Mesenchymal stem cell (in vitro differentiated cells and primary cell): Measurements from ENCODE around the gene VSTM2L.

ENCODE experiments used
- DNase-seq: peaks from one replicate; pipeline ENCODE4 v3.0.0-alpha.2; 2013
- H2AFZ ChIP-seq: one replicate; pipeline ENCODE4 v1.6.1; 2013; ENCODE audit warnings: low read depth, mild to moderate bottlenecking, control low read depth, inconsistent platforms, low read length, moderate library complexity
- H2AK5ac ChIP-seq: 2 replicates; pipeline ENCODE4 v1.6.1; 2013; ENCODE audit warnings: low read length, moderate library complexity, mild to moderate bottlenecking, inconsistent platforms; ENCODE audit not compliant: severe bottlenecking
- H2BK120ac ChIP-seq: one replicate; pipeline ENCODE4 v1.6.1; 2013; ENCODE audit warnings: low read depth, mild to moderate bottlenecking, inconsistent platforms, low read length, moderate library complexity
- H2BK12ac ChIP-seq, 2 experiments: one replicate each; pipeline ENCODE4 v1.6.1; 2013; ENCODE audit warnings: inconsistent platforms in 2 of 2, low read length in 2 of 2, mild to moderate bottlenecking in 2 of 2, moderate library complexity in 2 of 2, control low read depth in 1 of 2
- H2BK15ac ChIP-seq: one replicate; pipeline ENCODE4 v1.6.1; 2013; ENCODE audit warnings: mild to moderate bottlenecking, low read depth, inconsistent platforms; ENCODE audit not compliant: poor library complexity, severe bottlenecking
- H2BK5ac ChIP-seq: 2 replicates; pipeline ENCODE4 v1.6.1; 2013; ENCODE audit warnings: low read depth, mild to moderate bottlenecking, low read length, control low read depth, inconsistent platforms; ENCODE audit not compliant: poor library complexity, severe bottlenecking
- H3K14ac ChIP-seq, 2 experiments: one replicate each; pipeline ENCODE4 v1.6.1; 2013; ENCODE audit warnings: inconsistent platforms in 2 of 2, low read length in 2 of 2, control low read depth in 1 of 2, mild to moderate bottlenecking in 1 of 2, moderate library complexity in 1 of 2
- H3K18ac ChIP-seq, 2 experiments: one replicate each; pipeline ENCODE4 v1.6.1; 2013; ENCODE audit warnings: inconsistent platforms in 2 of 2, low read length in 2 of 2, control low read depth in 1 of 2, low read depth in 1 of 2, mild to moderate bottlenecking in 1 of 2
- H3K23ac ChIP-seq, 2 experiments: one replicate each; pipeline ENCODE4 v1.6.1; 2013; ENCODE audit warnings: inconsistent platforms in 2 of 2, low read length in 2 of 2, mild to moderate bottlenecking in 2 of 2, moderate library complexity in 2 of 2, control low read depth in 1 of 2
- H3K27ac ChIP-seq: 2 replicates; pipeline ENCODE4 v1.5.1; 2013; ENCODE audit warnings: mild to moderate bottlenecking, moderate library complexity, low read length, control low read depth, inconsistent platforms; ENCODE audit not compliant: poor library complexity, severe bottlenecking
- H3K27me3 ChIP-seq, 2 experiments: 2 replicates each; pipeline versions ENCODE4 v1.6.1 to v1.7.0; 2013; ENCODE audit warnings: low read length in 2 of 2, mild to moderate bottlenecking in 2 of 2, moderate library complexity in 2 of 2, control low read depth in 1 of 2, inconsistent platforms in 1 of 2; ENCODE audit not compliant: control insufficient read depth in 1 of 2, insufficient read depth in 1 of 2
- H3K36me3 ChIP-seq, 2 experiments: 2 replicates each; pipeline versions ENCODE4 v1.6.1 to v1.7.0; 2013; ENCODE audit warnings: low read length in 2 of 2, control low read depth in 1 of 2, inconsistent platforms in 1 of 2, low read depth in 1 of 2, mild to moderate bottlenecking in 1 of 2; ENCODE audit not compliant: insufficient read depth in 2 of 2, control insufficient read depth in 1 of 2
- H3K4ac ChIP-seq, 2 experiments: one replicate each; pipeline ENCODE4 v1.6.1; 2013; ENCODE audit warnings: inconsistent platforms in 2 of 2, low read length in 2 of 2, mild to moderate bottlenecking in 2 of 2, moderate library complexity in 2 of 2, control low read depth in 1 of 2, low read depth in 1 of 2
- H3K4me1 ChIP-seq: 2 replicates; pipeline ENCODE4 v1.6.1; 2013; ENCODE audit warnings: low read depth, low read length, control low read depth; ENCODE audit not compliant: control insufficient read depth, insufficient read depth
- H3K4me2 ChIP-seq: 2 replicates; pipeline ENCODE4 v1.6.1; 2013; ENCODE audit warnings: low read length, mild to moderate bottlenecking, inconsistent platforms; ENCODE audit not compliant: poor library complexity, severe bottlenecking
- H3K4me3 ChIP-seq, 2 experiments: 2 replicates each; pipeline versions ENCODE4 v1.5.1 to v1.7.0; 2013; ENCODE audit warnings: low read length in 2 of 2, mild to moderate bottlenecking in 2 of 2, control low read depth in 1 of 2, low read depth in 1 of 2; ENCODE audit not compliant: insufficient read depth in 1 of 2
- H3K79me1 ChIP-seq: replicated peaks from 2 replicates; pipeline ENCODE4 v1.6.1; 2013; ENCODE audit warnings: mild to moderate bottlenecking, control low read depth, low read length, inconsistent platforms; ENCODE audit not compliant: poor library complexity, severe bottlenecking
- H3K9ac ChIP-seq: 2 replicates; pipeline ENCODE4 v1.7.0; 2013; ENCODE audit warnings: mild to moderate bottlenecking, low read length, moderate library complexity
- H3K9me3 ChIP-seq: 2 replicates; pipeline ENCODE4 v1.7.0; 2013; ENCODE audit warnings: mild to moderate bottlenecking, low read length; ENCODE audit not compliant: control insufficient read depth
- H4K8ac ChIP-seq: one replicate; pipeline ENCODE4 v1.6.1; 2013; ENCODE audit warnings: inconsistent platforms, mild to moderate bottlenecking, low read length, moderate library complexity
- H4K91ac ChIP-seq: one replicate; pipeline ENCODE4 v1.6.1; 2013; ENCODE audit warnings: mild to moderate bottlenecking, low read length, inconsistent platforms
- WGBS: methylation state at CpG from one replicate; pipeline ENCODE4 v1.1.7; 2013; ENCODE audit warnings: mixed read lengths; 5-methylcytosine and 5-hydroxymethylcytosine counted together

VSTM2L gene

DNA sequence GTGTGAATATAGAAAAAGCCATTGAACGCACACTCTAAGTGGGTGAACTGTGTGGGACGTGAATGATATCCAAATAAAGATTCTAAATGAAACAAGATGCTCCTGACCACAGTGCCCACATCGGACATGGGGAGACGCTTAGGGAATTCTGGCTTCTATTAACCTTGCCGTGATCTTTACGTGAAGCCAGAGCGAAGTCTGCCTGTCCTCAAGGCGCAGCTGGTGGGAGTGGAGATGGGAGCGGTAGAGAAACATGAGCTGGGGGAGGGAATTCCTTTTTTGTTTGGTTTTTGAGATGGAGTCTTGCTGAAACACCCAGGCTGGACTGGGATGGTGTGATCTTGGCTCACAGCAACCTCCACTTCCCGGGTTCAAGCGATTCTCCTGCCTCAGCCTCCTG lies 46.0 kb downstream of the VSTM2L start:
- Histone ChIP-seq H3K4ac (no peak overlapping the region), H3K27ac (no peak overlapping the region), H3K14ac (no peak overlapping the region), H3K4me1 (no peaks in the 10 kb centered on the region), H2BK5ac (no peak overlapping the region), H3K9me3 (peaks cover 17% of the 10 kb centered on the region), H4K91ac (no peak overlapping the region), H3K27me3 (peaks cover 7 to 25% of the 10 kb centered on the region in 2 experiments), H2AFZ (no peak overlapping the region), H3K36me3 (no peaks in the 10 kb centered on the region), H2AK5ac (no peak overlapping the region), H2BK15ac (no peak overlapping the region), H3K4me2 (no peak overlapping the region), H3K23ac (no peak overlapping the region), H3K9ac (no peak overlapping the region), H4K8ac (no peak overlapping the region), H3K4me3 (no peak overlapping the region), H3K18ac (no peak overlapping the region), H3K79me1 (no peaks in the 10 kb centered on the region), H2BK12ac (no peak overlapping the region), H2BK120ac (no peak overlapping the region)
- 92% methylated on average over 11 of the region's 11 CpGs for WGBS
- no peak for DNase-seq

- H3K4ac ChIP-seq: no peak overlapping the region
- no peak for DNase-seq
- no peak overlapping the region for H3K14ac ChIP-seq
- no peak overlapping the region for H2BK15ac ChIP-seq
- WGBS: 88% methylated on average over 4 of the region's 5 CpGs
- no peak overlapping the region for H4K8ac ChIP-seq
- peaks cover 4% of the 10 kb centered on the region for H3K9me3 ChIP-seq
- H2AK5ac ChIP-seq: no peak overlapping the region
- no peak overlapping the region for H3K9ac ChIP-seq
- H3K27ac ChIP-seq: no peak overlapping the region
- H2BK120ac ChIP-seq: no peak overlapping the region
- no peak overlapping the region for H3K23ac ChIP-seq
- H2BK5ac ChIP-seq: no peak overlapping the region
- H3K79me1 ChIP-seq: no peaks in the 10 kb centered on the region
- no peak overlapping the region for H3K4me3 ChIP-seq
- no peaks in the 10 kb centered on the region for H3K36me3 ChIP-seq
- peaks cover 19 to 37% of the 10 kb centered on the region in 2 experiments for H3K27me3 ChIP-seq
- H3K4me1 ChIP-seq: no peaks in the 10 kb centered on the region
- no peak overlapping the region for H4K91ac ChIP-seq
- no peak overlapping the region for H2AFZ ChIP-seq
- H3K4me2 ChIP-seq: no peak overlapping the region
- H2BK12ac ChIP-seq: no peak overlapping the region
- H3K18ac ChIP-seq: no peak overlapping the region
Observed at GRCh38 chr20:37954190-37954589, 51.3 kb downstream of the VSTM2L start.

DNA sequence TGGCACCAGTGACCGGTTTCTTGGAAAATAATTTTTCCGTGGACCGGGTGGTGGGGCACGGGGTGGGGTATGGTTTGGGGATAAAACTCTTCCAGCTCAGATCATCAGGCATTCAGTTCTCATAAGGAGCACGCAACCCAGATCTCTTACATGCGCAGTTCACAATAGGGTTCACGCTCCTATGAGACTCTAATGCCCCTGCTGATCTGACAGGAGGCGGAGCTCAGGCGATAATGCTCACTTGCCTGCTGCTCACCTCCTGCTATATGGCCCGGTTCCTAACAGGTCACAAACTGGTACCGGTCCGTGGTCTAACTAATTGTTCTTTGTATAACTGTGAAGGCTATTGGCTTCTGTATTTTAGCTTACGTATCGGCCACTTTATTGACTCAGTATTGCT lies 51.7 kb downstream of the VSTM2L start:
- no peak for DNase-seq
- Histone ChIP-seq H3K18ac (no peak overlapping the region), H3K4me1 (no peaks in the 10 kb centered on the region), H3K4me2 (no peak overlapping the region), H2BK5ac (no peak overlapping the region), H2BK15ac (no peak overlapping the region), H3K27me3 (peaks cover 19 to 37% of the 10 kb centered on the region in 2 experiments), H3K79me1 (no peaks in the 10 kb centered on the region), H2AK5ac (no peak overlapping the region), H4K91ac (no peak overlapping the region), H3K36me3 (no peaks in the 10 kb centered on the region), H3K14ac (no peak overlapping the region), H2AFZ (no peak overlapping the region), H2BK12ac (no peak overlapping the region), H3K9me3 (peaks cover 7% of the 10 kb centered on the region), H3K4ac (no peak overlapping the region), H3K23ac (no peak overlapping the region), H3K27ac (no peak overlapping the region), H2BK120ac (no peak overlapping the region), H4K8ac (no peak overlapping the region), H3K9ac (no peak overlapping the region), H3K4me3 (no peak overlapping the region)
- WGBS: 87% methylated on average over 14 of the region's 14 CpGs

DNA sequence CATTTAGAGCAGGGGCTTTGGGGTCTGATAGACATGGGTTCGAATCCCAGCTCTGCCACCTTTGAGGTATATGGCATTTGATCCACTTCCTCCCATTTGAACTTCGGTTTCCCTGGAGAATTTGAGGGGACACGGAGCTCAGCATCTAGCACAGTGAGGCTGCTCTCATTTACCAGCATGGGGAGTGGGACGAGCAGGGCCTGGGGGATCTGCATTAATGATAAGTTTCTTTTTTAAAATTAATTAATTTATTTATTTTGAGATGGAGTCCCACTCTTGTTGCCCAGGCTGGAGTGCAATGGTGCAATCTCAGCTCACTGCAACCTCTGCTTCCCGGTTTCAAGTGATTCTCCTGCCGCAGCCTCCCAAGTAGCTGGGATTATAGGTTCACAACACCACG lies 52.6 kb downstream of the VSTM2L start:
- no peak overlapping the region for H4K91ac ChIP-seq
- H3K27me3 ChIP-seq: peaks cover 19 to 37% of the 10 kb centered on the region in 2 experiments
- H3K4ac ChIP-seq: no peak overlapping the region
- peaks cover 7% of the 10 kb centered on the region for H3K9me3 ChIP-seq
- H3K4me1 ChIP-seq: no peaks in the 10 kb centered on the region
- no peak for DNase-seq
- no peak overlapping the region for H3K18ac ChIP-seq
- H3K14ac ChIP-seq: no peak overlapping the region
- H3K4me2 ChIP-seq: no peak overlapping the region
- no peak overlapping the region for H3K4me3 ChIP-seq
- no peaks in the 10 kb centered on the region for H3K36me3 ChIP-seq
- H2BK15ac ChIP-seq: no peak overlapping the region
- H2AFZ ChIP-seq: no peak overlapping the region
- no peak overlapping the region for H2BK12ac ChIP-seq
- H3K27ac ChIP-seq: no peak overlapping the region
- H3K23ac ChIP-seq: no peak overlapping the region
- WGBS: 90% methylated on average over 6 of the region's 7 CpGs
- H2AK5ac ChIP-seq: no peak overlapping the region
- no peak overlapping the region for H4K8ac ChIP-seq
- no peak overlapping the region for H2BK5ac ChIP-seq
- H3K79me1 ChIP-seq: no peaks in the 10 kb centered on the region
- no peak overlapping the region for H2BK120ac ChIP-seq
- no peak overlapping the region for H3K9ac ChIP-seq
